Stimulated activated CD8-positive, alpha-beta memory T cell treated with anti-CD3 and anti-CD28 coated beads, Interleukin-12 subunit alpha, Interleukin-12 subunit beta, amount 100 ng/mL, for 1 hour (primary cell): ENCODE results near the gene MRAS.

ENCODE experiments used
- DNase-seq: peaks from one replicate; pipeline ENCODE4 v3.0.0-alpha.2; 2020; ENCODE audit warnings: low read depth

Gene MRAS

GRCh38 chr3:138340511-138340910 lies 7.9 kb upstream of the MRAS start:
- DNase-seq = no peak

DNA sequence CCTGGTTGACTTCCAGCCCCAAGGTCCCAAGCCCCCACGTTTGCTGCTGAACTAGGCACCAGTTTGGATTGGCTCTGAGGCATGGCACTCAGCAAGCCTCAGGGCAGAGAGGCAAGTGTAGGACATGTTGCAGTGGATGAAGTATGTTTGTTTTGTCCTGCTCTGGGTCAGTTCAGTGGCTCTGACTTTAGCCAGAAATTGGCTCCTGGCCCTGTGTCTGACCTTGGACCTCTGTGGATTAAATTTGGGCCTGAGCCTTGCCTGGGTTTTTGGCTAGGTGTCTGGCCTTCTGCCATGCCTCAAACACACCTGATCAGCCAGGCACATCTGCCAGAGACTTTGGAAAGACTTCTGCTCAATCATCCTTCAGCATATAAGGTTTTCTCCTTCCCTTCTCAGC lies 3.6 kb upstream of the MRAS start:
- no peak for DNase-seq

GRCh38 chr3:138348754-138349739 lies 668 bp downstream of the MRAS start:
- DNase-seq = no peak

DNA sequence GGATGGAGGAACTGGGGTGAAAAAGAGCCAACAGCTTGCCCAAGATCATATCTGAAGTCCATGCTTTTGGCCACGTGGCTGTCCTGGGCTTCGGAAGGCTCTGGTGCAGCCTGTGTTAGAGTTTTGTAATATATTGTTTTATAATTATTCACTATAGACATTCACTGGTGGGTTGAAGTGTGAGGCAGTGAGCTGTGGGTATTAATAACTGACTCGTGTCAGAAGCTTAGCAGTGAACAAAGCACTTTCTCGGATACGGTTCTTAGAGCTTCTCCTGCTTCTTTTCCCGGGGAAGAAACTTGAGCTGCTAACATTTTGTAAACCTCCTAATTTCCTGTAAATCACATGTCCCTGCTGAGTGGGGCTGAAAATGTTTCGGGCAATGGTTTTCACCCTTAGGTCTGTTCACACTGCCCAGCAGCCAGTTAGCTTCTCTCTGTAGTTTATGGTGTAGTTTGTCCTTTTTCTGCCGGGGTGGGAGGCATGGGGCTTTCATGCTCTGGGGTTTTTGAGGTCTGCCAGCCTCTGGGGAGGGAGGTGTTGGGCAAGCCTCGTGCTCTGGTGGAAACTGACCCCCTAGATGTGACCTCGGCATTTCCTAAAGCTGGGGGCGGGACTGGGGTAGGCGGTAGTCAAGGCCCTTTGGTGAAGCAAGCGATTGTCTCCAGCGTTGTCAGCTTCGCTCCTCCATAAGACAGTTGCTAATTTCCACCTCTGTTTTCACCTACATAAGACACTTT lies 1.7 kb downstream of the MRAS start:
- DNase-seq = no peak

DNA sequence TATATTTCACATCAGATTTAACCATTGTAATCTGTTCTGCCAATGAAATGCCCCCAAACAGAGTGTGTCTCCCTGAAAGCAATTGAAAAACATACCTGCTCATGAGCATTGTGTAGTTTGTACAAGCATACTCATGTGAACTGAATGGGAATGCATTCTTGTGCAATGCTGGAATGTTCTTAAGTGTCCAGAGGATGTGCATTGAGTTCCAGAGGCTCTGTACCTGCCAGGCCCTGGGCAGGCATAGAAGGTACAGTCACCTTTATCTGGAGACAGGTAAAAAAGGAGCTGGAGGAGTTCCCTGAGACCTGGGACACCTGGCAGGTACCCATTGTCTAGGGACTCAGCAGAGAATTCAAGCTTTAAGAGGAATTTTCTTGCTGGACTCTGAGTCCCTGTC lies 2.8 kb downstream of the MRAS start:
- no peak for DNase-seq

- no peak for DNase-seq
Observed at GRCh38 chr3:138351916-138352550, 3.7 kb downstream of the MRAS start.

DNA sequence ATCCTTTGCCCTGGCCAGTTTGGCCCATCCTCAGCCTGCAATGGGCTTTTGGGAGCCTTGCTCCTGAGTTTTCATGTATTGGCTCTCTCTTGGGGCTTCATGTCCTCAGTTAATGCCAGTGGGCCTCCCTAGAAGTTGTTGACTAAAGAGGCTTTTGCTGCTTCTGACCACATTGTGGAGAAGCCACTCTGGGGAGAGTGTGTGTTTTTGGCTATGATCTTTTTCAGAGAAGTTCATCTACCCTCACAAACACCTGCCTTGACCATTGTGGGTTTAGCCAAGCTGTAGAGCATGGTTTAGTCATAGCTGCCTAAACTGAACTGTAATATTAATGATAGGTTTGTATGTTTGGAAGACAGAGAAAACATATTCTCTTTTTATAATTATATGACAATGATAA lies 6.0 kb downstream of the MRAS start:
- DNase-seq = no peak

- DNase-seq = no peak
Observed at GRCh38 chr3:138355071-138355470, 6.7 kb downstream of the MRAS start.

GRCh38 chr3:138356730-138357405 lies 8.5 kb downstream of the MRAS start:
- no peak for DNase-seq

DNA sequence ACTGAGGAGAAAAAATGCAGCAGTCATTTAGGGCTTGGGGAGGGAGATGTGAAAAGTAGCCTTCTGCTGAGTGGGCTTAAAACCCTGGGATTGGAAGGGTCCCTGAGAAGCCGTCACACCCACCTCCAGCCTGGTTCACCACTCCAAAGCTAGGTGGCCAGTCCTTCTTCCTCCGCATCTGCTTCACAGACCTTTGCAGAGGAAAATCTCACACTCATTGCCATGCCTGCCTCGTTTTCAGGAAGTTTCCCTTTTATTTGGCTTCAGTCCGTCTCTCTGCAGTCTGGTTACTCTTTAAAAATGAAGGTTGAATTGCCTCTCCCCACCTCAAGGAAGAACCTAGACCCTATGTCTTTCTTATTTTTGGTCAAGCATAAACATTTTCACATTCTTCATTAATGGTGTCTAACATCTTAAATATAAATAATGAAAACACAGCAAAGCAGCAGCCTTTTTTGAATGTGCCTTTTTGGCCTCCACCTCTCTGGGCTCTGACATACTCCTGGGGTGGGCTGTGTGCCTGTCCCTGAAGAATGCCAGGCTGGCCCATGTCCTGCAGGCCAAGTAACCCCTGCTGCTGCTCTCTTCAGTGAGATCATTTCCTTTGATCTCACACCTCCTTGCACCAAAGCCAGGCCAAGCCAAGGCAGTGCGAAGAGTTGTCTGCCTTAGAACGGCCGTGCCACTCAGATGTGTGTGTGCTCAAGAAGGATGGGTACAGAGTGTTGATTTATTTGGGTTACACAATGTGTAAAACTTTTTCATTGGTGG lies 11.0 kb downstream of the MRAS start:
- no peak for DNase-seq

DNA sequence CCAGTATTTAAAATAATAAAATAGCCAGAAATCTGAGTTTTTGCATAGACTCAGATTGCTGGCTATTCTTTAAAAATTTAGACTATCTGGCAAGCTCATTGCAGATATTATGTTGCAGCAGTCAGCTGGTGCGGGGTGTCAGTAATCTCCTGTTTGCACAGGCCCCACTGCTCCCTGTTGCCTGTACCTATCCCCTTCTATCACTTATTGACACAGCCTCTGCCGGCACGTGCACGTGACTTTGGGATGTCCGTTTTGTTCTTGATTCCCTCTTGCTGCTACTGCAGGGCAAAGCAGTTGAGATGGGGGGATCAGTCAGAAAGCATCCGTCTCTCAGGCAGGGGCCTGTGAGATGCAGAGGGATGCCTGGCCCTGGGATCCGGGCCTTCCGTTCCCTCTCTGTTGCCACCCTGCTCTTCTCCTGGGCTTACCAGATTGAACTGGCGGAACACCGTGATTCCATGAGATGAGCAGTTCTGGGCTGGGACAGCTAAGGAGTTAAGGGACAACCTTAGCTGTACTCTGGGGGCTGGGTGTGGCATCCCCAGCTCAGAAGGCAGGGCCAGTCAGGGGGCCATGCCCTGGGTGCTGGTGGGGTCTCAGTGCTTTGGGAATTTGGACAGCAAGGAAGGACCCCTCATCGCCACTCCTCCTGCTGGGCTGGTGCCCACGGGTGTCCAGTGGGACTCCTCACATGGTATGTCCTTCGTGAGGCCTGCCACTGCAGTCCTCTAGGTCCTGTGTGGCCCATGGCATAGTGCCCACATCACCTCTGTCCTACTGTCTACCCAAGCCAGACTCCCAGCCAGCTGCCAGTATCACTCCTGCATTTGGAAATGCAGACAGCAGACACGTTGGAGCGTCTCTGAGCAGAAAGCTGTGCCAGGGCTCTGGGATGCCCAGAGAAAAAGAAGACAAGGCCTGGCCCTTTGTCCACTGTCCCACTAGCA lies 11.8 kb downstream of the MRAS start:
- no peak for DNase-seq

- DNase-seq = no peak
Observed at GRCh38 chr3:138360869-138361525, 12.6 kb downstream of the MRAS start.

DNA sequence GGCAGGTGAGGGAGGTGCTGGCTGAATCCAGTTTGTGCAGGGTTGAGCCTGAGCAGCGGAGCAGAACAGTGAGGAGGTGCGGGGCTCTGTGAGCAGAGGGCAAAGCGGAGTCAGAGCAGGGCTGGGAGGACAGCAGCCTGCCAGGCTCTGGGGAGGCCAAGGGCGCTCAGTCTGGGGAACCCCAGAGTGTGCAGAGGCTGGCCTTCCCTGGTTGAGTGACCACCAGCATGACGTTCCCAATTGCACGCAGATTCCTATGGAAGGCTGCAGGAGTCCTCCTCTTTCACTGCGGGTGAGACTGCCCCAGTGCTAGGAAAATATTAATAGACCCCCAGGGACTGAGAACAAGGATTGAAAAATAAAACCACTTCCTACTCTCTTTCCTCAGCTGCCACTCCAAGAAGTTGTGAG lies 13.2 kb downstream of the MRAS start:
- DNase-seq = no peak

GRCh38 chr3:138362538-138362937 lies 14.2 kb downstream of the MRAS start:
- DNase-seq = no peak

- no peak for DNase-seq
Observed at GRCh38 chr3:138363322-138363721, 14.9 kb downstream of the MRAS start.

- no peak for DNase-seq
Observed at GRCh38 chr3:138364356-138365252, 16.2 kb downstream of the MRAS start.

DNA sequence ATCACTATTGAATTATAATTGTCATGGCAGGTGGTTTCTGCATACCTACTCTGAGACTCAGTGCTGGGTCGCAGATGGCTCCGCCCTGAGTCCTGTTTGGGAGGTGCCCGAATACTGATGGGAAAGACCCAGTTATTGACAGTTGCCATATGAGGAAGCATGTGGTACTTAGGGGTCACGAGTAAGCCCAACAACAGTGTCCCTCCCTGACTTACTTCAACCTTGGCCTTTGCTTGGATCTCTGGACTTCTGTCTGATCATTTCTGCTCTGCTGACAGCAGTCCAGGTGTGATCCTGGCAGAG lies 16.8 kb downstream of the MRAS start:
- no peak for DNase-seq

GRCh38 chr3:138366006-138366759 lies 17.8 kb downstream of the MRAS start:
- DNase-seq = no peak
